NCI-H510A (cell line): Measurements from ENCODE around the gene TNFSF13B.
"Not testable (repeated sequence)": the region's sequence is repeated elsewhere in the genome, so short reads cannot be mapped to it uniquely, and the experiment has no call there.

ENCODE experiments used
- DNase-seq: peaks from one replicate; lab custom pipeline; 2025; lab: John Stamatoyannopoulos, UW

Gene TNFSF13B

DNA sequence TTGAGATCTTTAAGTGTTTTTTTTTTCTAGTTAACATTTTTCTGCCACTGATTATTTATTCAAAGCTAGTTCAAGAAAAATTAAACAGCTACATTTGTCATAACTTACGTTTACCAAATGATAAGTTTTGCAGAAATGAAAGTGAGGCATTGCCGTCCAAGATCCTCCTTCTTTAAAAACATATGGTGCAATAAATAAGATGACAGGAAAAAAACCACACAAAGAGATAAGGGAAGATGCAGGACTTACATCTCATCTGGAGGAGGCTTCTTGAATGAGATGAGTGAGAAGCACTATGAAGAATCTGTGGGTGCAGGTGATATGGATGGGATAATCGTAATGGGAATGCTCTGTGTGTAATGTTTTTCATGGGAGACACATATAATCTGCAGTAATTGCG lies 12.4 kb downstream of the TNFSF13B start:
- no peak for DNase-seq

GRCh38 chr13:108283110-108283509 lies 13.6 kb downstream of the TNFSF13B start:
- no peak for DNase-seq

GRCh38 chr13:108288741-108289140 lies 19.2 kb downstream of the TNFSF13B start:
- DNase-seq: no peak

DNA sequence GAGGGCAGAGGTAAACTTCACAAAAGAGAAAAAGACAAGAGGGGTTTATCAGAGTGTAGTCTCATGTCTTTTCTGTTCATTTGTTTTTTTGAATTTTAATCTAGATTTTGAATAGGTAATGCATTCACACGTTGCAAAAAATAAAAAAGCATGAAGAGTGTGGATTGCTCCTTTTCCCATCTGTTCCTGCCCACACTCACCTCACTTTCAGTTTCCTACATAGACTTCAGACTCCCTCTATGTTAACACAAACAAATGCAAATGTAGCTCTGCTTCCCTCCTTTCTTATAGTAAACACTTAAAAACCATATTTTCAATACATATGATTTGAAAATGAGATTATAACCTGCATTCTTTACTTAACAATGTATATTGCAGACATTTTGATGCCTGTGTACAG lies 20.3 kb downstream of the TNFSF13B start:
- no peak for DNase-seq

DNA sequence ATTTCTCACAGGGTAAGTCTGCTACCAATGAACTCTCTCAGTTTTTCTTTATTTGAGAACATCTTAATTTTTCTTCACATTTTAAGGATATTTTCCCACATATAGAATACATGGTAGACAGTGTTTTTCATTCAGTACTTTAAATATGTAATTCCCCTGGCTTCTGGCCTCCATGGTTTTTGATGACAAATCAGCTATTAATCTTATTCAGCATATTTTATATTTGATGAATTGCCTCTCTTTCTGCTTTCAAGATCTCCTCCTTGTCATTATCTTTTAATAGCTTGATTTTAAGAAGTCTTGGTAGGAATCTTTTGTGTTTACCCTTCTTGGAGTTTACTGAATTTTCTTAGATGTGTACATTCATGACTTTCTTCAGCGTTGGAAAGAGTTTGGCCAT lies 27.6 kb downstream of the TNFSF13B start:
- no peak for DNase-seq

GRCh38 chr13:108302279-108302678 lies 32.8 kb downstream of the TNFSF13B start:
- DNase-seq: no peak

GRCh38 chr13:108304170-108305016 lies 34.9 kb downstream of the TNFSF13B start:
- DNase-seq: no peak

DNA sequence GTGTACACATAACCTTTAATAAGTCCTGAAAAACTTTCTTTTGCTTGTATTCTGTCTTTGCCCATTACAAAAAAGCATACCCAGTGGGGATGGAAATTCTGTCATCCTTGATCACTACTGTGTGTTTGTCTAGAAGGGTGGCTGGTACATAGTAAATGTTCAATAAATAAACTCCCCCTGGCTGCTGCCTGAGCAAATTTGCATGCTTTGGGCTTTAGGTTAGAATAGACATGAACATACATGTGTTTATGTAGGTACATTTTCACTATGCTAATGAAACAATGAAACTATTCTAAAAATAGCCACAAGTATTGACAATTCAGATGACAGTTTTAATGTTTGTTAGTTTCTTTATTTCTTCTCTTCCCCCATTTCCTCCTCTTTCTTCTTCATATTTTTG lies 36.1 kb downstream of the TNFSF13B start:
- DNase-seq: no peak

DNA sequence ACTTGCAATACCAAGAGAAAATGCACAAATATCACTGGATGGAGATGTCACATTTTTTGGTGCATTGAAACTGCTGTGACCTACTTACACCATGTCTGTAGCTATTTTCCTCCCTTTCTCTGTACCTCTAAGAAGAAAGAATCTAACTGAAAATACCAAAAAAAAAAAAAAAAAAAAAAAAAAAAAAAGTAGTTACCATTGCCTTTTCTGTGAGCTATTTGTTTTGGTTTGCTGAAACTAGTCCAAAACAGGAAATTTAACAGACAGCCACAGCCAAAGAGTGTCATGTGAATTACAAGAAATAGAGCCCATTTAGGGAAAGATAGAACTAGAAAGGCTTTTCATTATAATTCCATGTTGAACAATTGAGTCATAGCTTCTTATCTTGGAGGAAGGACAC lies 37.3 kb downstream of the TNFSF13B start:
- no peak for DNase-seq

- not testable (repeated sequence) for DNase-seq
Measured at GRCh38 chr13:108311596-108311995, 42.1 kb downstream of the TNFSF13B start.

DNA sequence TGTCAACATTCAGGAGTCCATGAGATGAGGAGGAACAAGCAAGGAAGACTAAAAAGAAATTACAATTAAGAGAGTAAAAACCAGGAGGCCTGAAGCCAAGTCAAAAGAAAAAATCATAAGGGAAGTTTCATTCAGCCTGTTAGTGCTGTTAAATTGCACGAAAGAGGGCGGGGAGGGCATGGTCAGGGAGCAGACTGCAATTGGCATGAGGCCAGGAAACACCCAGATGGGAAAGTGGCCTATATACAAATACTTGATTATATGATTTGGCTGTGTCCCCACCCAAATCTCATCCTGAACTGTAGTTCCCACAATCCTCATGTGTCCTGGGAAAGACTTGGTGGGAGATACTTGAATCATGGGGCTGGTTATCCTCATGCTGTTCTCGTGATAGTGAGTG lies 43.9 kb downstream of the TNFSF13B start:
- peak; percentile 0 for DNase-seq

DNA sequence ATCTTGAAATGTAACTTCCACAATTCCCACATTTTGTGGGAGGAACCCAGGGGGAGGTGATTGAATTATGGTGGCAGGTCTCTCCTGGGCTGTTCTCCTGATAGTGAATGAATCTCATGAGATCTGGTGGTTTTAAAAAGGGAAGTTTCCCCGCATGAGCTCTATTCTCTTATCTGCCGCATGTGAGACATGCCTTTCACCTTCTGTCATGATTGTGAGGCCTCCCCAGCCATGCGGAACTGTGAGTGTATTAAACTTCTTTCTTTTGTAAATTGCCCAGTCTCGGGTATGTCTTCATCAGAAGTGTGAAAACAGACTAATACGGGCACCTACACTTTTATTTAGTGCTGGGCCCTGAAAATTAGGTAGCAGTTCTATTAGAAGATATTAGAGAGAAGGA lies 45.8 kb downstream of the TNFSF13B start:
- no peak for DNase-seq

- DNase-seq: no peak
Measured at GRCh38 chr13:108315991-108316390, 46.5 kb downstream of the TNFSF13B start.

GRCh38 chr13:108316413-108316812 lies 46.9 kb downstream of the TNFSF13B start:
- no peak for DNase-seq

- DNase-seq: peak; percentile 11
Measured at GRCh38 chr13:108322206-108322824, 52.8 kb downstream of the TNFSF13B start.

GRCh38 chr13:108323031-108323430 lies 53.5 kb downstream of the TNFSF13B start:
- no peak for DNase-seq

DNA sequence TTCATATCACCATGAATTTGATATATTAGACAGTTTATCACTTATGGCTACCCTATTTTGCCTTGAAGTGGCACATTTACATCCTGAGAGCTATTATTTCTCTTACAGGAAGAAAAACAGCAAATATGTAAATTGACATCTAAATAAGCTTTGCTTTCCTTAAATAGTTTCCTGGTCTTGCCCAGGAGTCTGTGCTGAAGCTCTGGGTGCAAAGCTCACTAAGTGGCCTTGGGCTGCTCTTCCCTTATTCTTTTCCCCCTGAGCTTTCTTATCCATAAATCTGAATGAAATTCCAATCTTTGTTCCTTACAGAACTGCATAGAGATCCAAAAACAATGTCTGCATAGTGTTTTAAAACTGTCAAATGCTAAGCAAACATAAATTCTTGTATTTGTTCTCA lies 56.3 kb downstream of the TNFSF13B start:
- no peak for DNase-seq

- DNase-seq: peak; percentile 25
Measured at GRCh38 chr13:108326309-108326708, 56.8 kb downstream of the TNFSF13B start.

GRCh38 chr13:108328848-108329247 lies 59.3 kb downstream of the TNFSF13B start:
- no peak for DNase-seq

- no peak for DNase-seq
Measured at GRCh38 chr13:108332791-108333190, 63.3 kb downstream of the TNFSF13B start.

DNA sequence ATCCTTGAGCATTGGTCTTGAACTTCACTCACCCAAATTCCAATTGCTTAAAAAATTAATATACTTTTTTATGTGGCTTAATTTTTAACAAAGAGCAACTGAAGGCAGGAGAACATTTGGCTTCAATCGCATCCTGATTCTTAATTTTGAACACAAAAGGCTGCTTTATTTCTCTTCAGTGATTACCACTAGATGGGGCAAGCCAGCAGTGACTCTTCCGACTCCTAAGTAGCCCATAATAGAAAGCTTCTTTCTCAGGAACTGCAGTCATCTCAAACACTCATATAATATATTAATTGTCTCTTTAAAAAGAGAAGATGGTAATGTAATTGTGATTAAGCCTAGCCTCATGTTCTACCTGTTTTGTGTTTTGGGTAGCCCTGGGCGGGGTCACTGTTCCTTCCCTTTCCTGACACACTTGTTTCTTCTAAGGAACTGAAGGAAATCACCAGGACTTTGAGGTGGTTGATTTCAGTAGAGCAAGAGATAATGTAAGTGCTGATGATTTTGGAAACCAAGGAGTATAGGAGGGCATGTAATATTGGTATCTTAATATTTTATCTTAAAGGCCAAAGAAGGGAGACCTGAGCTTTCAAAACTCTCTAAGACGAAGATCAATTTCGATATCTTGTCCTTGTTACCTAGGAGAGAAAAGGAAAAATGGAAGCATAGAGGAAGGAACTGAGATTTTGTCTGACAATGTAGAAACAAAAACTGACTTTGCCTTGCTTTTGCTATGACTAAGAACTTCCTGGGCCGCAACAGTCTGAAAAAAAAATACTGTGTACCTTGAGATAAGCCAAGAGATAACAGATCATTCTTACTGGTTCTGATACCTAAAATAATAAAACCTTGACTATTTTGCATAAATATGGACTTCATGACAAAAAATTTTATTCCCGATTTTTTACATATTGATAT lies 73.1 kb downstream of the TNFSF13B start:
- no peak for DNase-seq

GRCh38 chr13:108345016-108345415 lies 75.5 kb downstream of the TNFSF13B start:
- DNase-seq: no peak

DNA sequence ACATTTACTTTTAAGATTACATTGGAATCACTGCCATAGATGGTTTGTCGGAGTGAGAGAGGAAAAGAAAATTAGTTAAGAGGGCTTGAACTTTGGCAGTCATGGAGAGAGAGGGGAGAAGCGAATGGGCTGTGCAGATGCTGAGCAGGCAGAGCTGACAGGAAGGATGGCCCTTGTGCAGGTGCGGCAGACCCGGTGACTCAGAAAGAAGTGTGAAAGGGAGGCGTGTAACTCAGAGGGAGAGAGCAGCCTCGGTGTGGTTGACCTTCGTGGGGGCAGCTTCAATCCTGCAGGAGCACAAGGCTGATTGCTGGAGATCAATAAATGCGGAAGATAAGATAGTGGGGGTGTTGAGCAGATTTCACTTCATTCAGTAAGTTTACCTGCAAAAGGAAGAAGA lies 76.9 kb downstream of the TNFSF13B start:
- no peak for DNase-seq
